Astrocyte (in vitro differentiated cells and primary cell): ENCODE data around the gene PBXIP1. TPM values are rescaled to one million over a fixed set of nuclear protein-coding genes. Genes with fewer than 3 reads are reported as not detected.

Source experiments
- DNase-seq: peaks from one replicate; pipeline ENCODE4 v3.0.0-alpha.2; 2010; ENCODE audit warnings: low read depth
- FAIRE-seq: peaks from 2 replicates; lab custom pipeline; 2011; peaks lifted over from hg19 to GRCh38; lab: Jason Lieb, UNC
- H2AFZ ChIP-seq: 2 replicates; pipeline ENCODE4 v1.6.0; 2012; ENCODE audit warnings: low read depth, low read length, inconsistent platforms
- H3K27ac ChIP-seq: 2 replicates; pipeline ENCODE4 v1.5.1; 2011; ENCODE audit warnings: low read depth, low read length, inconsistent platforms
- H3K27me3 ChIP-seq: 2 replicates; pipeline ENCODE4 v1.6.0; 2011; ENCODE audit warnings: low read length, inconsistent platforms; ENCODE audit not compliant: insufficient read depth
- H3K36me3 ChIP-seq: 2 replicates; pipeline ENCODE4 v1.5.1; 2011; ENCODE audit warnings: low read length, inconsistent platforms; ENCODE audit not compliant: insufficient read depth
- H3K4me1 ChIP-seq: 2 replicates; pipeline ENCODE4 v1.5.1; 2011; ENCODE audit warnings: low read length, inconsistent platforms; ENCODE audit not compliant: insufficient read depth
- H3K4me2 ChIP-seq: 2 replicates; pipeline ENCODE4 v1.6.0; 2012; ENCODE audit warnings: low read length, inconsistent platforms
- H3K4me3 ChIP-seq: 2 replicates; pipeline ENCODE4 v1.5.1; 2011; ENCODE audit warnings: low read depth, mild to moderate bottlenecking, low read length, inconsistent platforms; ENCODE audit not compliant: insufficient read depth
- H3K79me2 ChIP-seq: 2 replicates; pipeline ENCODE4 v1.6.0; 2012; ENCODE audit warnings: mild to moderate bottlenecking, low read length, inconsistent platforms; ENCODE audit not compliant: insufficient read depth
- H3K9ac ChIP-seq: 2 replicates; pipeline ENCODE4 v1.6.0; 2012; ENCODE audit warnings: mild to moderate bottlenecking, low read length, inconsistent platforms
- H3K9me3 ChIP-seq: 2 replicates; pipeline ENCODE4 v1.5.1; 2012; ENCODE audit warnings: low read depth, mild to moderate bottlenecking, low read length, inconsistent platforms; ENCODE audit not compliant: insufficient read depth
- H4K20me1 ChIP-seq: 2 replicates; pipeline ENCODE4 v1.6.0; 2012; ENCODE audit warnings: low read length, inconsistent platforms; ENCODE audit not compliant: insufficient read depth
- H3K27ac Mint-ChIP-seq: one replicate; pipeline ENCODE4 v1.8.0; 2021; ENCODE audit warnings: mild to moderate bottlenecking, mixed read lengths; ENCODE audit not compliant: unreplicated experiment
- H3K27me3 Mint-ChIP-seq: one replicate; pipeline ENCODE4 v1.8.0; 2021; ENCODE audit warnings: low read depth, mixed read lengths; ENCODE audit not compliant: unreplicated experiment
- H3K36me3 Mint-ChIP-seq: one replicate; pipeline ENCODE4 v1.8.0; 2021; ENCODE audit warnings: low read depth, mixed read lengths; ENCODE audit not compliant: unreplicated experiment
- H3K4me1 Mint-ChIP-seq: one replicate; pipeline ENCODE4 v1.8.0; 2021; ENCODE audit warnings: low read depth, mixed read lengths; ENCODE audit not compliant: unreplicated experiment
- H3K4me3 Mint-ChIP-seq: one replicate; pipeline ENCODE4 v1.8.0; 2021; ENCODE audit warnings: mild to moderate bottlenecking, moderate library complexity, mixed read lengths; ENCODE audit not compliant: unreplicated experiment
- H3K9me3 Mint-ChIP-seq: one replicate; pipeline ENCODE4 v1.8.0; 2021; ENCODE audit warnings: mild to moderate bottlenecking, mixed read lengths; ENCODE audit not compliant: unreplicated experiment
- EZH2 ChIP-seq: IDR thresholded peaks from 2 replicates; pipeline ENCODE4 v1.6.1; 2012; ENCODE audit warnings: mild to moderate bottlenecking, low read length, inconsistent platforms; ENCODE audit not compliant: insufficient read depth
- total RNA-seq: library from RNA; stranded (reverse); gene quantifications from 2 replicates; pipeline ENCODE4 v1.2.1, GENCODE V29; 2021
- TF ChIP-seq, protein P1 (sequence below): IDR thresholded peaks from 2 replicates; pipeline ENCODE4 v1.5.1; 2011; ENCODE audit warnings: low read depth, mild to moderate bottlenecking, inconsistent platforms, low read length, moderate library complexity; ENCODE audit not compliant: insufficient read depth

PBXIP1 gene
- total RNA-seq, 1 donor from 2014 or later, result 89.2 TPM

GRCh38 chr1:154963643-154964042 lies 7.7 kb upstream of the PBXIP1 start:
- Histone ChIP-seq H3K79me2 (peaks cover 67% of the 10 kb centered on the region), H3K4me1 (peaks cover 28% of the 10 kb centered on the region), H3K36me3 (peaks cover 44% of the 10 kb centered on the region), H3K27ac (no peak overlapping the region), H3K27me3 (no peaks in the 10 kb centered on the region), H2AFZ (no peak overlapping the region), H3K4me2 (no peak overlapping the region), H4K20me1 (peaks cover 56% of the 10 kb centered on the region), H3K9me3 (no peaks in the 10 kb centered on the region), H3K4me3 (no peak overlapping the region), H3K9ac (peak overlapping the region; percentile 24)
- Mint-ChIP-seq H3K9me3 (no peaks in the 10 kb centered on the region), H3K27me3 (no peaks in the 10 kb centered on the region), H3K36me3 (peaks cover 14% of the 10 kb centered on the region), H3K4me3 (peak overlapping the region; percentile 69), H3K27ac (peak overlapping the region; percentile 48), H3K4me1 (peaks cover 30% of the 10 kb centered on the region)
- DNase-seq (no peak), FAIRE-seq (no peak)
- TF ChIP-seq EZH2, result no peak
- TF ChIP-seq, protein P1, sequence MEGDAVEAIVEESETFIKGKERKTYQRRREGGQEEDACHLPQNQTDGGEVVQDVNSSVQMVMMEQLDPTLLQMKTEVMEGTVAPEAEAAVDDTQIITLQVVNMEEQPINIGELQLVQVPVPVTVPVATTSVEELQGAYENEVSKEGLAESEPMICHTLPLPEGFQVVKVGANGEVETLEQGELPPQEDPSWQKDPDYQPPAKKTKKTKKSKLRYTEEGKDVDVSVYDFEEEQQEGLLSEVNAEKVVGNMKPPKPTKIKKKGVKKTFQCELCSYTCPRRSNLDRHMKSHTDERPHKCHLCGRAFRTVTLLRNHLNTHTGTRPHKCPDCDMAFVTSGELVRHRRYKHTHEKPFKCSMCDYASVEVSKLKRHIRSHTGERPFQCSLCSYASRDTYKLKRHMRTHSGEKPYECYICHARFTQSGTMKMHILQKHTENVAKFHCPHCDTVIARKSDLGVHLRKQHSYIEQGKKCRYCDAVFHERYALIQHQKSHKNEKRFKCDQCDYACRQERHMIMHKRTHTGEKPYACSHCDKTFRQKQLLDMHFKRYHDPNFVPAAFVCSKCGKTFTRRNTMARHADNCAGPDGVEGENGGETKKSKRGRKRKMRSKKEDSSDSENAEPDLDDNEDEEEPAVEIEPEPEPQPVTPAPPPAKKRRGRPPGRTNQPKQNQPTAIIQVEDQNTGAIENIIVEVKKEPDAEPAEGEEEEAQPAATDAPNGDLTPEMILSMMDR, result no peak

- Histone ChIP-seq H3K9ac (peak overlapping the region; percentile 91), H3K9me3 (no peaks in the 10 kb centered on the region), H3K27ac (no peak overlapping the region), H3K79me2 (peaks cover 60% of the 10 kb centered on the region), H4K20me1 (peaks cover 48% of the 10 kb centered on the region), H3K27me3 (no peaks in the 10 kb centered on the region), H2AFZ (no peak overlapping the region), H3K4me2 (peak overlapping the region; percentile 87), H3K4me1 (peaks cover 21% of the 10 kb centered on the region), H3K4me3 (peak overlapping the region; percentile 75), H3K36me3 (peaks cover 40% of the 10 kb centered on the region)
- Mint-ChIP-seq H3K27me3 (no peaks in the 10 kb centered on the region), H3K9me3 (no peaks in the 10 kb centered on the region), H3K36me3 (peaks cover 19% of the 10 kb centered on the region), H3K4me1 (peaks cover 26% of the 10 kb centered on the region), H3K4me3 (peak overlapping the region; percentile 69), H3K27ac (peak overlapping the region; percentile 12)
- FAIRE-seq (no peak), DNase-seq (no peak)
- TF ChIP-seq EZH2, result no peak
- TF ChIP-seq, protein P1, result no peak
Observed at GRCh38 chr1:154962795-154963330, 7.0 kb upstream of the PBXIP1 start.

DNA sequence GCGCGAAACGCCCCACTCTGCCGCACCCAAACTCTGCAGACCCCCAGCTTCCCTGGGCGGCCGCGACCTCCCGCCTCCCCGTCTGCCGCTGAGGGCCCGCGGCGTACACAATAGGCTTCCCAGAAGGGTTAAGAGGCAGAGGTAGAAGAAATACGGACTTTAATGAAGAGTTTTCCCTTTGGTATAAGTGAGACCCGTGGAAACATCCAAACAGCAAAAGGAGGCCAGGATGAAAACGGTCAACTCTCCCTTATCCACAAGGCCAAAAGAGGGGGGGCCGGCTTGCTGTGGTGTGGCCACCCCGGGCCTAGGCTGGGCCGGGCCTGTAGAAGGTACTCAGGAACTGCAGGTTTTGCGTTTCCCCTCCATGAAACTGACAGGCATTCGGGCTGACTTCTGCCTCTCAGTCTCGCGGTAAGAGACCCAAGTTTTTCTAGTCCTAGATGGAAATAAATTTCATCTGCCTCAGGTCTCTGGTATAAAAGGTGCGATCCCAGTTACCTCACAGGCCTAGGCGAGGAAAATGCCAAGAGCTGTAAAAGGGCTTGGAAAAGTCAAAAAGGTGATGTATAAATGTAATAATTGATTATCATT lies 6.4 kb upstream of the PBXIP1 start:
- Histone ChIP-seq H3K27me3 (no peaks in the 10 kb centered on the region), H3K9ac (peak overlapping the region; percentile 91), H2AFZ (peak overlapping the region; percentile 29), H3K36me3 (peaks cover 34% of the 10 kb centered on the region), H4K20me1 (peaks cover 42% of the 10 kb centered on the region), H3K4me3 (peak overlapping the region; percentile 75), H3K4me1 (peaks cover 21% of the 10 kb centered on the region), H3K27ac (peak overlapping the region; percentile 91), H3K9me3 (no peaks in the 10 kb centered on the region), H3K79me2 (peaks cover 54% of the 10 kb centered on the region), H3K4me2 (peak overlapping the region; percentile 87)
- DNase-seq, result no peak
- H3K9me3 Mint-ChIP-seq, result no peaks in the 10 kb centered on the region
- peaks cover 22% of the 10 kb centered on the region for H3K4me1 Mint-ChIP-seq
- H3K27ac Mint-ChIP-seq, result peak overlapping the region; percentile 66
- peak overlapping the region; percentile 84 for H3K4me3 Mint-ChIP-seq
- no peak for FAIRE-seq
- TF ChIP-seq EZH2, result no peak
- TF ChIP-seq, protein P1, result no peak
- H3K36me3 Mint-ChIP-seq, result peaks cover 17% of the 10 kb centered on the region
- no peaks in the 10 kb centered on the region for H3K27me3 Mint-ChIP-seq
